Spleen (tissue), 7 donors: ENCODE results near the gene CFAP74.

Source experiments
- POLR2A ChIP-seq, 3 donors: fragments of 450-650 bp; IDR thresholded peaks; one replicate each; pipeline ENCODE4 v1.5.1; 2017; ENCODE audit warnings: antibody characterized with exemption in 3 of 3, mild to moderate bottlenecking in 1 of 3
- POLR2AphosphoS5 ChIP-seq, 3 donors: sonication (generic); formaldehyde crosslinking; IDR thresholded peaks; one replicate each; pipeline ENCODE4 v1.5.1; 2017; ENCODE audit warnings: antibody characterized with exemption in 3 of 3
- TF ChIP-seq, protein P1 (sequence below), 11 experiments: fragments of 200-600 bp in 7 of 11; fragments of 450-650 bp in 4 of 11; sonication (generic) in 4 of 11; IDR thresholded peaks in 8 of 11; conservative IDR thresholded peaks in 3 of 11; 1 replicate in 7 of 11; 2 replicates in 4 of 11; pipeline versions ENCODE4 v1.4.0 to v1.8.0; 2016 to 2021; ENCODE audit warnings: antibody characterized with exemption in 11 of 11, inconsistent platforms in 4 of 11, mild to moderate bottlenecking in 1 of 11
- donor health status: DM: no; HTN: no; CAD: no; lungs with moderate emphysema.
- donor health status: DM: no; HTN: no; CAD: no.
- donor health status: DM: no; HTN: no; CAD: no.

DNA sequence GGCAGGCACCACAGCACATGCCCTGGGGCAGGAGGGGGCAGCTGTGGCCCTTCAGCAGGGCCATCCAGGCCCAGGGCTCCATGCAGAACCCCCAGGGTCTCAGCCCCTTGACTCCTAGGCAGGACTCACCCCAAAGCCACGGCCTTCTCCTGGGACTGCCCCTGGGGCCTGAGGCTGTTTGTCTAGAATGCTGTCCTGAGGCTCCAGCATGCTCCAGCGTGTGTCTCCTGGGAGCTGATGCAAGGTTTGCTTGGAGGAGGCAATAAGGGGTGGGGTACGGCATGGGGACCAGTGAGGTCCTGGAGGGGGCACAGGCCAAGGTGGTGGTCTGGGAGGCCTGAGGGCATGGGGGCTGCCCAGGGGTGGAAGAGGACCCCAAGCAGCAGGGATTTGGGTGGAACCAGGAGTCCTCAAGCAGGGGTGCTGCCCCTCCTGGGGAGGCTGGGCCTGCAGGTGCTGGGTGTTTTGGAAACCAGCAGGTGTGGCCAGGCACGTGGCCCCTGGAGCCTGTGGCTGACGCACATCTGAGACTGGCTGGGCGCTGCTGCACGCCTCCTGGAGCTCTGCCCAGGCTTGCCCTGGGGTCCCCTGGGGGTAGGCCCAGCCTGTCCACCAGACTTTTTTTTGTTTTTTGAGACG, 96.4 kb downstream of the CFAP74 start:
- TF ChIP-seq, protein P1, sequence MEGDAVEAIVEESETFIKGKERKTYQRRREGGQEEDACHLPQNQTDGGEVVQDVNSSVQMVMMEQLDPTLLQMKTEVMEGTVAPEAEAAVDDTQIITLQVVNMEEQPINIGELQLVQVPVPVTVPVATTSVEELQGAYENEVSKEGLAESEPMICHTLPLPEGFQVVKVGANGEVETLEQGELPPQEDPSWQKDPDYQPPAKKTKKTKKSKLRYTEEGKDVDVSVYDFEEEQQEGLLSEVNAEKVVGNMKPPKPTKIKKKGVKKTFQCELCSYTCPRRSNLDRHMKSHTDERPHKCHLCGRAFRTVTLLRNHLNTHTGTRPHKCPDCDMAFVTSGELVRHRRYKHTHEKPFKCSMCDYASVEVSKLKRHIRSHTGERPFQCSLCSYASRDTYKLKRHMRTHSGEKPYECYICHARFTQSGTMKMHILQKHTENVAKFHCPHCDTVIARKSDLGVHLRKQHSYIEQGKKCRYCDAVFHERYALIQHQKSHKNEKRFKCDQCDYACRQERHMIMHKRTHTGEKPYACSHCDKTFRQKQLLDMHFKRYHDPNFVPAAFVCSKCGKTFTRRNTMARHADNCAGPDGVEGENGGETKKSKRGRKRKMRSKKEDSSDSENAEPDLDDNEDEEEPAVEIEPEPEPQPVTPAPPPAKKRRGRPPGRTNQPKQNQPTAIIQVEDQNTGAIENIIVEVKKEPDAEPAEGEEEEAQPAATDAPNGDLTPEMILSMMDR (IDR thresholded peaks at IDR 0.05 in 8 of 11, conservative IDR thresholded peaks at IDR 0.05 in 3 of 11) = no peak
- no peak for TF ChIP-seq POLR2A (IDR thresholded peaks at IDR 0.05)
- no peak for TF ChIP-seq POLR2AphosphoS5 (IDR thresholded peaks at IDR 0.05)
